ENCODE measurements around the gene COA1.

COA1 gene

DNA sequence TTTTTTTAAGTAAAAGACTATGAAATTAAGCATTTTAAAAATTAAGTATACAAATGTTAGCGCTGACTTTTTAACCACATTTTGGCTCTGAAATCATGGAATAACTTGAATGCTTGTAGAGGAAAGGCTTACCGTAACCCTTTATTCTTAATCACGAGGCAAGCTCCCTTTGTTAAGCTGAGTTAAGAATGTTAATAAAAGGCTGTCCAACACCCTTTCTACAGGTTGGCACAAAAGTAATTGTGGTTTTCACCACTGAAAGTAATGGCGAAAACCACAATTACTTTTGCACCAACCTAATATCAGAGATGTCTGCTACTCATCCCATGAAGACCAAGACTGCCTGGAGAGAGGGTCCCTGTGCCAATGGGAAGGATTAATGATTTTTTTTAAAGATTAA is 75.9 kb downstream of the COA1 start:
- no peak for DNase-seq (ENCODE audit: low read depth in 2 of 2)

DNA sequence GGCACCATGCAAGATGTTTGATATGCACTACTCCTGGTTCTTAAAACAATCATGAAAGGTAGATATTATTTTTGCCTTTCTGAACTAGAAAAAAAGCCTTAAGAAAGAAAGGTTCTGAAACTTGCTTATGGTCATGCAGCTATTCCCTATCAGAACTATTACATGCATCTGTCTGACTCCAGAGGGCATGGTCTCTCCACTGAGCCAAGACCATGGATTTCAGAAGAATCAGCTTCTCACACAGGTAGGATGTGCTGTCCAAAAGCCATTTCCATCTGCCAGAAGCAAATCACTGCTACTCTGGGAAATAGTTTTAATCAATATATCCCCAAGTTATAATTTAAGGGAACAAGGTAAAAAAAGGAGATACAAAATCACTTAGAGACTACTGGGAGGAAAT is 77.0 kb downstream of the COA1 start:
- DNase-seq (ENCODE audit: low read depth in 2 of 2), result no peak

DNA sequence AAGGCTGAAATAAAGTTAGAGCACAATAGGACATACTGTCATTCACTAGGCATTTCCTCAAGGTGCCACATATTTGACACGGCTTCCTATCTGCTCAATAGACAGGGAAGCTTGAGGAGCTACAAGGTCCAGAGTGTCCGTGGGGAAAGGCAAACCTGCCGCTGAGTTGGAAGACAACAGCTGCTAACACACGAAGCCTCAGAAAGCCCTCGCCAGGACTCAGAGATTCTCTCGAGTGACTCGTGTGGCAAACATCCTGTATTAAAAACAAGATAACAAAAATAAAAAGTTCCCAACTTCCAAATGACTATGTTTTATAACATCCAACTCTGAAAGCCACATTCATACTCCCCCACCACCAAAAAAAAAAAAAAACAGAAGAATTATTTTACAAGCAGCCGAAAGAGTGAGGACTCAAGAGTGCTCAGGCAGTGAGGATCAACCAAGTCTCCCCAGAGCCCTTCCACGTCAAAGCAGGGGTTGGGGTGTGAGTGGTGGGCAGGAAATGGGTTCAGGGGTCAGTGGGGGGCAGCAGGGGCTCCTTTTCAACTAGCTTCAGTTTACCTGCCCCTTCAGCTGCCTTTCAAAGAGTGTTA is 78.8 kb downstream of the COA1 start:
- DNase-seq (ENCODE audit: low read depth in 2 of 2), result no peak

DNA sequence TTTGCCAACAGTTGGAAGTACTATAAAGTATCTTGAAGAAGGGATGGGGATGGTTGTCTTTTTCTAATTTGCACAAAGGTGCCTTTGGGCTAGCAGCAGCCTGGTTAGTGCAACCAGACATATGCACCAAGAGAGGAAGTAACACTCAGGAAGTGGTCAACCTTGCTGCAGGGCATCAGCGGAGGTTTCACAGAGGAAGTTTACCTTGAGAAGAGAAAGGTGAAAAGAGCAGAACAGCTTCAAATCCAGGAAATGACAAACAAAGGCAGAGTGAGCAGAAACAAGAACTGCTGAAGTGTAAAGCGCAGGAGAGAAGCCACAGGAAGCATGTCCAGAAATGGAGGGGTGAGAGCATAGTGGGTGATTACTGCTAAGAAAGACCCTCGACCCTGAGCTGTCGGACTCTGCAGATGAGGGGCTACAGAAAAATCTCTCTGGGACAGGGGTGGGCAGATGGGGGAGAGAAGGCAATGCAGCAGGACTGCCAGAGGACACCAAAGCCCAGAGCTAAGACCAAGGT is 79.5 kb downstream of the COA1 start:
- DNase-seq (ENCODE audit: low read depth in 2 of 2), result no peak

DNA sequence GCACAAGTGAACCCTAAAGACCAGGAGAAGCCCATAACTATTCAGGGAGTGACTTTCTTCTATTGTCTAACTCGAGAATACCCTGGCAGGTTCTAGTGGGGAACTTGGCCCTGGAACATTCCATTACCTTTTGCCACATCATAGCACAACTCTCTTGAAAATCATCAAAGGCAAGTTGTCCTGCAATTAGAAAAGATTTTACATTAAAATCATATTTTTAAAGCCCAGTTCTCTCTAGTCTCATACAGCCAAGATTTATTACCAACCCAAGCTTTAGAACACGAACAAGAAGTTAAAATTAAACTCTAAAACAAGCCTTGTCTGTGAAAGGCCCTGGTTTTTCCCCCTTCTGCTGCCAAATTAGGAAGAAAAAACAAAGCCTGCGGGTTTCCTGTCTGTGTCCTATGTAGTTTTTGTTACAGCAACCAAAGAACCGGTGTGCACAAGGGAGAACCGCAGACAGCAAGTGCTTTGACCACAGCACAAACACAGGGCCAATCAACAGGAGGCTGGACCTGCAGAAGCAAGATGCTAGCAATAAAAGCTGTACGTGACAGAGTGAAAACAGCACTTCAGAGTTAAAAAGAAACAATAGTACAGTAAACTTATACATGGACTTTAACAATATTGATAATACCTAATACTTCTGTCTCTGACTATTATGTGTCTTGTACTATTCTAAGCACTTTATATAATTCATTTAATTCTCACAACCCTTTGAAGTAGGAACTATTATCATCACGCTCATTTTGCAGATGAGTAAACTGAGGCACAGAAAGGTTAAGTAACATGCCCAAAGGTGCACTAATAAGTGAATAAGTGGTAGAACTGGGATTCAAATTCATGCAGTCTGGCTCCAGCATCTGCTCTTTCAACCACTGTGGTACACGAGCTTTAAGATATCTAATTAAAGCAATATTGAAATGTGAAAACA is 80.6 kb downstream of the COA1 start:
- no peak for DNase-seq (ENCODE audit: low read depth in 2 of 2)

DNA sequence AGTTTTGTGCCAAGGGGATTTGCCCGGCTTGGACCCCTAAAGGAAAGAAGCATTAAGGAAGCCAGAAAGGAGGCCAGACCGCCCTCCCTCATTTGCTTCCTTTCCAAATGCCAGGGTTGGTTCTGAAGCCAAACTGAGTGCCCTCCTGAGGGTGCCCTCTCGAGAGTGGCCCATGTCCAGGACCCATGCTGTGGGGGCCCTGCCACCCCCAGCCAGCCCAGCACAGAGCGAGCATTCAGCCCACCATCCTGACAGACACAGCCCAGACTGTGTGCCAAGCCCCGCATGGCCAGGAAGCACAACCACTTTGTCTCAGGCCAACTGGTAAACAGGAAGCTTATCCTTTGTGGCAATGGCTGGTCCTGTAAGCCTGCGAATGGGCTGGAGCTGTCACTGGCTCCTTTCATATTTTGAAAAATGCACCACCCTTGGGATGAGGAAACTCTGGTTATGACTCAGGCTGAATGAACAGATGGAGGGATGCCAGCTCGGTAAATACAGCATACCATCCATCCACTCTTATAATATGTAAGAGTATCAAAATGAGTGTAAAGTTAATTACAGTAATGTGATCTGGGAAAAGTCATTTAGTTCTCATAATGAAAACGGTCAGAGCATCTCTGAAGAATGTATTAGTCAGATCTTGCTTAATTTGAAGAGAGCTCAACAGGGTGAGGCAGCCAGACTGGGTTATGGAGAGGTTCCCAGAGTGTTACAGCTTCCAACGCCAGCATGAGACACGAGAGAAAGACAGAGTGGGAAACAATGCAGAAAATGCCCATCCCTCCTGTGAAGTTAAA is 81.5 kb downstream of the COA1 start:
- no peak for DNase-seq (ENCODE audit: low read depth in 2 of 2)

DNA sequence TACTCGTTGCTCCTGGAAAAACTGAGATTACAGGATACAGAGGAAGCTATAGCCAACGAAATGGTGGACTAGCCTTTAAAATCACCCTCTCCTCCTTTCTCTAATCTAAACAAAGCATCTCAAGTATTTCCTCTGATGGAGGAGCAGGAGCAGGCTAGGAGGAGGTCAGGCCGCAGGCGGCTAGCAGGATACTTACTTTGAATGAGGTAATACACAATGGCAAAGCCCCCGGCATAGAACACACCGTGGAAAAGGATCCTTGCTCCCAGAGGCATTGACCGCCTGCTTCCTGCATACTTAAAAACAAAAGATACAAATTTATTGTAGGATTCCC is 82.0 kb downstream of the COA1 start:
- DNase-seq (ENCODE audit: low read depth in 2 of 2), result no peak

DNA sequence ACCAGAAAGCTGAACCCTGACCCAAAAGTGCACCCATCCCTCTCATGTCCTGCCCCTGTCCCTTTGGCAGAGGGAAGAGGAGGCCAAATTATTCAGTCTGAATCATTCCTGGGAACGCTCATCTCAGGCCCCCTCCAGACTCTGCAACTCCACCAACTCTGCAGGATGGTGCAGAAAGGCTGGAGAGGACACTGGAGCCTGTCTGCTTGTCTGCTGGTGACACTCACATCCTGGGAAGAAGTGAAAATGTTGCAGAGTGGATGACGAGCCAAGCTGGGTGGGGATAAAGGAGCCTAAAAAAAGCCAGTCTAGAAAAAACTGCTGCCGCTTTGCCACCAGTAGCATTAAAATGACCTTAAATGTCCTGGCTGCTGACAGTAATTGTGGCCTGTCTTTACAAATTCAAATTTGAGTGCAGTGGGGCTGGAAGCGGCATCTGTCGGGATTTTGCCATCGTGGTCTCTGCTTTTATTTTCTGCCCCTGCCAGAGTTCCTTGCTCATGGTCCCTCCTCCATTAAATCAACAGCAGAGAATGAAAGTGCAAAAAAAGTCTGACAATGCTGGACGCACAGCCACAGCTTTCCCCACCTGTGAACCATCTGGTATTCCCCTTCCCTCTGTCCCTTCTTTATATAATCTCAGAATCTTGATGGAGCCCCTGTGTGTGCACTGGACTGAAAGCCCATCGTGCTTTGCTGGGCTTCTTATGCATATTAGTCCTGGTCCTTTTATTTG is 82.6 kb downstream of the COA1 start:
- no peak for DNase-seq (ENCODE audit: low read depth in 2 of 2)

DNA sequence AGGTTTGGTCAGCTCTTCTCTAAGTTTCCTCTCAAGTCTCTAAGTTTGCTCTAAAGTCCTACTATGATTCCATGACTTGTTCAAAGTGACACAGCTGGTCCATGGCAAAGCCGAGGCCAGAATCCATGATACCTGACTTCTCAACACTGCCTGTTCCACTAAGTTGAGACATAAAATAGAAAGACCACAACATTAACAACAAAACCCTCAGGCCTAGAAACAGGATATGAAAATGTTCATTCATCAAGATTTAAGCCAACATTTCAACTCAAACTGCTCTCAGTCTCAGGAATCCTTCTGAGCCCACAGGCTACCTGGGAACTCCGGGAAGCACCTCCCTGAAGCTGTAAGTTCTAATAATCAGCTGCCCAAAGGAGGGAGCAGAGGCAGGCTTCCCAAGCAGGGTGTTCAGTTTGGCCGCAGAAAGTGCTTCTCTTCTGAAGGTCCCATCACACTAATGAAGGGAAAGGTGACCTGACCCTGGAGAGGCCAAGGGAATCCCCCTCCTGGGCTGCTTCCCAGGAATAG is 83.6 kb downstream of the COA1 start:
- no peak for DNase-seq (ENCODE audit: low read depth in 2 of 2)

DNA sequence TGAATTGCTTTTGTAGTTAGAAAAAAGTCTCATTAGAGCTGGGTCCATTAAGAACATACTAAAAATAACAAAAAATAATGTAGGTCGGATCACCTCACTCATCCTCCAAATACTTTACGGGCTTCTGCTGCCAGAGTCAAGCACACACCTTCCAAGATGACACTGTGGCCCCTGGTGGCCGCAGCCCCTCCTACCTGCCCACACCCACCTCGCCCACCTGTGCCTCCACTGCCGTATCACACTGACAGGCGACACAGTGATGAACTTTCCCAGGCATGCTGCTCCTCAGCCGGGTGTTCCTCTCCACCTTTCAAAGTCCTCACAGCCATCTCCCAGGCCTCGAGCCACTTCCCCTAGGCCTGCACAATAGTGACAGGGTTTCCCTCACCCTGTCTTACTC is 85.5 kb downstream of the COA1 start:
- DNase-seq (ENCODE audit: low read depth in 2 of 2), result no peak

DNA sequence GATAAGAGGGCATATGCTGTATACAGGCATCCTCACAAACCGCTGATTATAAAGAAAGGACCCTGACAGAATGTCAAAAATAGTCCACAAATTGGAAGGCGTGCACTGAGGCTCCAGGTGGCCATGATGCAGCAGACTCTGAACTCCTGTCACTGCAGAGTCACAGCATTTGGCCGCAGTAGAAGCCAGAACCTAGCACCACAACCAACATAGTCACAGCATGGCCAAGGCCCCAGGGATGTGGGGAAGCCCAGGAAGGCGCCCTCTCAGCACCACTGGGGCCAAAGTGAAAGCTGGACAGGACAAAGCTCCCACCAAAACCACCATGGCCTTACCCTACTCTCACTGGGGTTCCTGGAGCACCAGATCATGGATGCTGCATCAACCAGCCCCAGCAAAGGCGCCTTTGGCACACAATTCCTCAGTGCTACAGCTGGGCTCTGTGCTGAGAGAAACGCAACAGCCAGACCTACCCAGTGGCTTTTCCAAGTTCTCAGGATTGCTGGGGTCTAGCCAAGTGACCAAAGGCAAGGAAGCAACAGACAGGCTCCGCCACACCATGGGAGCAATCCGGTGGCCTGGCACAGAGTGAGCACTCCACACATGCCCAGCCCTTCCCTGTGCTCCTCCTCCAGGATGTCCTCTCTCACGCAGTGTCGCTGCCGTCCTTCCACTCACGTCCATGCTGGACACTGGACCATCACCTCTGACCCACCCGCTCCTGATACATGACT is 86.3 kb downstream of the COA1 start:
- no peak for DNase-seq (ENCODE audit: low read depth in 2 of 2)

DNA sequence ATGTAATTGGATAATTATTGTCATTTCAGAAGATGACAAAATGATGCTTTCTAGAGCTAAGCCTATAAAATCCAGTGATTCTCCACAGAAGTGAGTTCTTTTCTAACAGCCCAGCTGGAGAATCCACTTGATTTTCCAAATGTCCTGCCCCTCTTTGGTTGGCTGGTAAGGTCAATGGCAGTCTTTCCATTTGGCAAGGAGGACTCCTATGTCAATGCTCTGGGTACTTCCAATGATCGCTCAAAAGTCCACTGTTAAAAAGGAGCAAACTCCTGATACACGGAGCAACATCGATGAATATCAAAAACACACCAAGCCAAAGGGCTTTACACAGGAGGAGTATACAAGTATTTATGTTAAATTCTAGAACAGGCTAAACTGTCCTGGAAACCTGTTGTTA is 88.6 kb downstream of the COA1 start:
- no peak for DNase-seq (ENCODE audit: low read depth in 2 of 2)

DNA sequence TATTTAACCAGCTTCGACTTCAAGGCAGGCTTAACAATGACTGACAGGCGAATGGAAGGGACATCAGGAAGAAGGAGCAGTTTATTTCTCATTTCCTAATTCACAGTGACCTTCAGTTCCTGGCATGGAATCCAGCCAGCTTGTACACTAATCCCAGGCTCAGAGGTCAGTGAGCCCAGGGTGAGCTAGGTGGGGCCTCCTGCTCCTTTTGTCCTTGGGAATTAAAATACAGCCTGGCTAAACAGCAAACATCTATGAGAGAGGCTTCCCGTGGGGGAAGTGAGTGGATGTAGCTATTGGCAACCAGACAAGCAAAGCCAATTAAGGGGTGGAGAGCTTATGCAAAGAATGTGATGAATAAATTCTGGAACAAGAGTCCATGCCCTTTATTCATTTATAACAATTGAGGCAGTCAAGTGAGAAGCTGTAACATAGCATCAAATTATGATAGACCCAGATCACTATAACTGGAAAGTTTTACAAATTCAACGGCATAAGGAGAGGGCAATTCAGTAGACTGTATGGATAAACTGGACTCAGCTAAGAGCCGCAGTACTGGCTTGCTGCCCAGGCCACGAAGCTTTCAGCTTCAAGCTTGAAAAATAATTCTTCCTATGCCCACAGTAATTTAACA is 89.3 kb downstream of the COA1 start:
- DNase-seq (ENCODE audit: low read depth in 2 of 2), result no peak

DNA sequence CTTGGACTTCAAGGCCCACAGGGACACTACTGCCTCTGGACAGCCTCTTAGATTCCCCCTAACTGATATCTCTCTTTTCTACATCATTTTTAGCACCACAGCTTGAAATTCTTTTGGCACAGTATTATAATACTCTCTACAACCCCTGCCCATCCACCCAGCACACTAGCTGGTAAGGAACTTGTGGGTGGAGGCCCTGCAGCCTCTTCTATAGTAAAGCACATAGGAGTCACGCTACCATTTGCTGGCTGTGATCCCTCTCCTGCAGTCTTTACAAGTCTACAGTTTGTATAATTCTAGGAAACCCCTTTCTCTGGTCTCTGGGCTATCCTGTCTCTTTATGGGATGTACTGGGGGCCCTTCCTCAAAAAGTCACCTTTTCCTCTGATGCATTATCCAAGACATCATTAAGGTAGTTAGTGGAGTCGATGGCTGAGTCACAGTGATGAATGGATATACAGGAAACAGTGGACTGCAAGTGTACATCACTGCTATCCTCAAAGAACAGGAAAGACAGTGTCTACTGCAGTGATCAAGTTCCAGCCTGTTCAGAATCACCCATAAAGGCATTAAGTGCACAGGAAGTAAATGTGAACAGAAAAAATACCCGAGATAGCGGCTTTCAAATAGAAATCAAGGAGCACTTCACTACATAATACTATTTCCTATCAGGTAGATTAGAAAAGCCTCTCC is 92.1 kb downstream of the COA1 start:
- no peak for DNase-seq (ENCODE audit: low read depth in 2 of 2)

DNA sequence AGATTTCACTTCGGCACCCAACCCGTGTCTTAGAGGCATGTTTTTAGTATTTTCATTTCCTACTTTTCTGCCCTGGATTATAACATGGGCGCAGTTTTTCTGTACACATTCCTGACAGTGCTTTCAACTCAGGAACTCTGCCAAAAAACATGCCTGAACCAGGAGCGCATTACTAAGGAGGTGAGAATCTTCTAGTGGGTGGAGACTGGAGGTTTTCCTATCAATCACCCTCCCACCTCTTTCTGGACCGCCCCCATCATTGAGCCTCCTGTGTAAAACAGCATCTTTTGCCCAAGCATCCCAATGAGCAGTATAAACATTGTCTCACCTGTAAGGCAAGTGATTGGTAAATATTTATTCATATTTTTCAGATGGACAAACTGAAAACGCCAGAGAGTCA is 93.2 kb downstream of the COA1 start:
- DNase-seq (ENCODE audit: low read depth in 2 of 2), result no peak

DNA sequence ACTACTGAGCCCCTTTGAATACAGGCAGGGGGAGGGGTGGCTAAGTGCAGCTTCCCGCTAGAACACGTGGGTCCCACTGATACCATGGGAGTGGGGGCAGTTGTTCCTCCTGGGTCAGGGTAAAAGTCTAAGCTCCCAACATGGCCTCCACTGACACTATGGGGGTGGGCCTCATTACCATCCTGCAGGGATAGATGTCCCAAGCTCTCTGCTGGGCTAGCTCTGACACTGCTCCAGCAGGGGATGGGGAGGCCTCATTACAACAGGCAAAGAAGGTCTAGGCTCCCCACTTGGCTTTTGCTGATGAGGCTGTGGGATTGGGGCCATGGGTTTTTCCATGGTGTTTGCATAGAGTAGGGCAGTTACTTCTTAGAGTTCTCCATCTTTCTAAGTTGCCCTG is 94.9 kb downstream of the COA1 start:
- no peak for DNase-seq (ENCODE audit: low read depth in 2 of 2)

DNA sequence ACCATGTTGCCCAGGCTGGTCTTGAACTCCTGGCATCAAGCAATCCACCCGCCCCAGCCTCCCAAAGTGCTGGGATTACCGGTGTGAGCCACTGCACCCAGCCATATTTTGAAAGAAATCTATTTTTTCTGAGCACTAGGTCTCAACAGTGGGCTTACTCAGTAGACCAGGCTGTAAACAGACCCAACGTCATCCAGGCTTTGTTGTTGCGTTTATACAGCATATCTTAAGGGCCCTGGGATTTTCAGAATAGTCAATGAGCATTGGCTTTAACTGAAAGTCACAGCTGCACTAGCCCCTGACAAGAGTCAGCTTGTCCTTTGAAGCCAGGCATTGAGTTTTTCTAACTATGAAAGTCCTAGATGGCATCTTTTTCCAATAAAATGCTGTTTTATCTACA is 96.6 kb downstream of the COA1 start:
- DNase-seq (ENCODE audit: low read depth in 2 of 2), result no peak

DNA sequence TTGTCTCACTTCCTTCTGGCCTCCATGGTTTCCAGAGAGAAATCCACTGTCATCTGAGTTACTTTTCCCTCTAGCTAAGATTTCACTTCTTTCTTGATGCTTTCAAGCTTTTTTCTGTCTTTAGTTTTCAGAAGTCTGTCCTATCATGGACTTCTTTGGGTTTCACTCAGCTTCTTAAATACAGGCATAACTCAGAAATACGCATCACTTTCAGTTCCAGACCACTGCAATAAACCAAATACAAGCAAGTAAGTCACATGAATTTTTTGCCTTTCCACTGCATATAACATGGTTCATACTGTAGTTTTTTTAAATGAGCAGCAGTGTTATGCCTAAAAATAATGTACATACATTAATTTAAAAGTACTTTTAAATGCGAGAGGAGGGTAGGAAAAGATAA is 97.8 kb downstream of the COA1 start:
- DNase-seq (ENCODE audit: low read depth in 2 of 2), result no peak

DNA sequence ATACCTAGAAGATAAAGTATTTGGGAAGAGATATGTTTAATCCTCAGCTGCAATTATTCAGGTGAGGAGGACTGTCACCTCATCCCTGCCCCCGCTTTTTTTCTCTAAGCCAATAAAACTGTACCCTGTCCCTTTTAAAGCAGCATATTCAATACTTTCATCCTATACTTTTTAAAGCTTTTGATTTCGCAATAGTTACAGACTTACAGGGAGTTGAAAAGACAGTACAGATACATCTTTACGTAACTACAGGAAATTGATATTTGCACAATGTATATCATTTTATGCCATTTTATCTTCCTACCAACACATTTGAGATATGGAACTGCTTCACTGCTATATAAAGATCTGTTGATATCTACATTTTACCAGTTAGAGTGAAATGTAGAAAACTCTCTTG is 98.8 kb downstream of the COA1 start:
- DNase-seq (ENCODE audit: low read depth in 2 of 2), result no peak

DNA sequence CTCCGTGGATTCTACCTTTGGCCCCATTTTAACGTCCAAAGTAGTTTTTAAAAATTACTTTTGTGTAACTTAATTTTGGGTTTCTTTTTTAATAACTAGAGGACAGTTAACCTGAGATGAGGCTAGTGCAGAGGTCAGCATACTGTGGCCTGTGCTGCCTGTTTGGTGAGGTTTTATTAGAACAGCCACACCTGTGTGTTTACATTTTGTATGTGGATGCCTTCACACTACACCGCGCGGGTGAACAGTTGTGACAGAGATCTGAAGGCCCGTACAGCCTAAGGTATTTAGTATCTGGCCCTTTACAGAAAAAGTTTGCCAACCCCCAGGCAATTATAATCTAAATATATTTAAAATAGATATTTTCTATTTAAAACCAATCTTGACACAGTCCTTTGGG is 99.5 kb downstream of the COA1 start:
- no peak for DNase-seq (ENCODE audit: low read depth in 2 of 2)
